GM13977 (cell line): ENCODE data around the gene EMILIN2.
"Not testable (repeated sequence)": the region's sequence is repeated elsewhere in the genome, so short reads cannot be mapped to it uniquely, and the experiment has no call there.

Experiments used
- DNase-seq: peaks from one replicate; pipeline ENCODE4 v3.0.0; 2012; ENCODE audit warnings: low spot score
- in situ Hi-C: fragments of 300-500 bp; cut with MboI; formaldehyde crosslinking; loops from one replicate; pipeline ENCODE4 v1.12.0; 2022; ENCODE audit warnings: low sequenced_read_pairs, low pct_unique_long_range_greater_than_20kb, mixed read lengths, inconsistent platforms; ENCODE audit not compliant: unreplicated experiment
- TF ChIP-seq, protein P1 (sequence below): IDR thresholded peaks from 2 replicates; pipeline ENCODE4 v1.5.1; 2012; ENCODE audit warnings: mild to moderate bottlenecking, control low read depth; ENCODE audit not compliant: insufficient read depth; ENCODE audit errors: extremely low read depth, missing control alignments

EMILIN2 gene

GRCh38 chr18:2914185-2914880 is 67.5 kb downstream of the EMILIN2 start:
- in situ Hi-C loops = no loop called here
- TF ChIP-seq, protein P1, sequence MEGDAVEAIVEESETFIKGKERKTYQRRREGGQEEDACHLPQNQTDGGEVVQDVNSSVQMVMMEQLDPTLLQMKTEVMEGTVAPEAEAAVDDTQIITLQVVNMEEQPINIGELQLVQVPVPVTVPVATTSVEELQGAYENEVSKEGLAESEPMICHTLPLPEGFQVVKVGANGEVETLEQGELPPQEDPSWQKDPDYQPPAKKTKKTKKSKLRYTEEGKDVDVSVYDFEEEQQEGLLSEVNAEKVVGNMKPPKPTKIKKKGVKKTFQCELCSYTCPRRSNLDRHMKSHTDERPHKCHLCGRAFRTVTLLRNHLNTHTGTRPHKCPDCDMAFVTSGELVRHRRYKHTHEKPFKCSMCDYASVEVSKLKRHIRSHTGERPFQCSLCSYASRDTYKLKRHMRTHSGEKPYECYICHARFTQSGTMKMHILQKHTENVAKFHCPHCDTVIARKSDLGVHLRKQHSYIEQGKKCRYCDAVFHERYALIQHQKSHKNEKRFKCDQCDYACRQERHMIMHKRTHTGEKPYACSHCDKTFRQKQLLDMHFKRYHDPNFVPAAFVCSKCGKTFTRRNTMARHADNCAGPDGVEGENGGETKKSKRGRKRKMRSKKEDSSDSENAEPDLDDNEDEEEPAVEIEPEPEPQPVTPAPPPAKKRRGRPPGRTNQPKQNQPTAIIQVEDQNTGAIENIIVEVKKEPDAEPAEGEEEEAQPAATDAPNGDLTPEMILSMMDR = no peak

GRCh38 chr18:2914881-2915240 is 68.1 kb downstream of the EMILIN2 start:
- in situ Hi-C loops = no loop called here
- TF ChIP-seq, protein P1 = no peak
- DNase-seq = no peak

More at GRCh38 chr18:2914185-2914880, 67.5 kb downstream of the EMILIN2 start:
- no peak for DNase-seq

DNA sequence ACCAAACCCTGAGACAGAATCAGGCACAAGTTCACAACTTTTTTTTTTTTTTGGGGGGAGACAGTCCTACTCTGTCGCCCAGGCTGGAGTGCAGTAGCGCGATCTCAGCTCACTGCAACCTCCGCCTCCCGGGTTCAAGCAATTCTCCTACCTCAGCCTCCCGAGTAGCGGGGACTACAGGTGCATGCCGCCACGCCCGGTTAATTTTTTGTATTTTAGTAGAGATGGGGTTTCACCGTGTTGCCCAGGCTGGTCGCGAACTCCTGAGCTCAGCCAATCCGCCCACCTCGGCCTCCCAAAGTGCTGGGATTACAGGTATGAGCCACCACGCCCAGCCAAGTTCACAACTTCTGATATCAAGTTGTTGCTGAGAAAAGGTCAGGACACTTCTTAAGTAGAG is 68.7 kb downstream of the EMILIN2 start:
- in situ Hi-C loops, DNase-seq: not testable (repeated sequence)

- TF ChIP-seq, protein P1 = no peak
- DNase-seq = no peak
- in situ Hi-C loops = no loop called here
Observed at GRCh38 chr18:2916184-2916583, 69.4 kb downstream of the EMILIN2 start.

GRCh38 chr18:2917259-2918047 is 70.6 kb downstream of the EMILIN2 start:
- no peak for DNase-seq
- TF ChIP-seq, protein P1 = no peak
- in situ Hi-C loops = no loop called here

DNA sequence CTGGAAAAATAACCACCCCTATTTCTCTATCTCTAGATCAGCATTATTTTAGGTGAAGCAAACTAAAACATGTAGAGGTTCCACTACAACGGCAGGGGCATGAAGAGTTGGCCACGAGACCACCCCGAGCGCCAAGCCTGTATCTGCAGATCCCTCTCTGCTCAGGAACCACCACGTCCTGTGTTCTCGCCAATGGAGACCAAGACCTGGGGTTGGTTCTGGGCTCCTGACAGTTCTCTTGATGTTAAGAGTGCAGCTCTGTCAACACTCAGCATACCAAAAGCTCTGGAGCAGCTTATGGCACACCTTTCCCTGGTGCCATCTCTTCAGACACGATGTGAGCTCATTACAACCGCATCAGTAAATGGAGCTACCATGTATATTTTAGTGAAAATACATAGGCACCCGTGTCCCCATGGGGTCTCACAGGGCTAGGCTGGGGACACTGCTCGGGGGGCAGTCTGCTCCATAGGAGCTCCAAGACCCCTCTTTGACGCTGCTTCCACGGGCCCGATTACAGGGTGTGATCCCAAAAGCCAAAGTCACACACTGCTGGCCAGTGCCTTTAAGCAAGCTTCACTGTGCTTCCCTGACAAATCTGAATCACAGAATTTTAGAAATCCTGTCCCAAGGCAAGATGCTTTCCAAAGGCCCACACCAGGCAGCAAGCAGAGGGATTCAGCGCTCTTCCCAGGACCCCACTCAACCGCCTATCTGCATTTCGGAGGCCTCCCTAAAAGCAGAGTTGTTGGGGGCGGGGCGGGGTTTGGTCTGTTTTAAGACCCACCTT is 72.2 kb downstream of the EMILIN2 start:
- in situ Hi-C loops = no loop called here

More for the DNA sequence above, 72.2 kb downstream of the EMILIN2 start:
- DNase-seq = no peak
- TF ChIP-seq, protein P1 = no peak
